ENCODE measurements around the gene MRPL20.

MRPL20 gene

GRCh38 chr1:1364266-1364665 is 42.8 kb downstream of the MRPL20 start:
- Histone ChIP-seq H3K9me3 (ENCODE audit: severe bottlenecking) (no peaks in the 10 kb centered on the region), H3K4me1 (ENCODE audit: insufficient read depth, poor library complexity, severe bottlenecking) (peaks cover 13% of the 10 kb centered on the region), H3K36me3 (ENCODE audit: low read depth) (no peaks in the 10 kb centered on the region), H3K27me3 (ENCODE audit: insufficient read depth, poor library complexity, severe bottlenecking) (no peaks in the 10 kb centered on the region), H3K27ac (ENCODE audit: poor library complexity, severe bottlenecking) (no peak overlapping the region), H3K4me3 (ENCODE audit: severe bottlenecking) (no peak overlapping the region)
- ATAC-seq (ENCODE audit: low read depth) (0 out of 3 replicates have a peak, but pooled peaks have one; percentile 9), DNase-seq (ENCODE audit: low spot score) (no peak)
- TF ChIP-seq CTCF (IDR thresholded peaks at IDR 0.05; ENCODE audit: poor library complexity, severe bottlenecking) = no peak

GRCh38 chr1:1361982-1362423 is 45.1 kb downstream of the MRPL20 start:
- no peak for TF ChIP-seq CTCF (IDR thresholded peaks at IDR 0.05; ENCODE audit: poor library complexity, severe bottlenecking)
- Histone ChIP-seq H3K4me3 (ENCODE audit: severe bottlenecking) (no peak overlapping the region), H3K36me3 (ENCODE audit: low read depth) (no peaks in the 10 kb centered on the region), H3K27me3 (ENCODE audit: insufficient read depth, poor library complexity, severe bottlenecking) (no peaks in the 10 kb centered on the region), H3K4me1 (ENCODE audit: insufficient read depth, poor library complexity, severe bottlenecking) (peaks cover 13% of the 10 kb centered on the region), H3K27ac (ENCODE audit: poor library complexity, severe bottlenecking) (no peak overlapping the region), H3K9me3 (ENCODE audit: severe bottlenecking) (no peaks in the 10 kb centered on the region)
- ATAC-seq (ENCODE audit: low read depth) = no peak
- no peak for DNase-seq (ENCODE audit: low spot score)

- H3K4me3 ChIP-seq (ENCODE audit: severe bottlenecking) = no peak overlapping the region
- ATAC-seq (ENCODE audit: low read depth) = no peak
- DNase-seq (ENCODE audit: low spot score) = no peak
These were observed 45.7 kb downstream of the MRPL20 start for GRCh38 chr1:1361233-1361981.

GRCh38 chr1:1360506-1361169 is 46.5 kb downstream of the MRPL20 start:
- Histone ChIP-seq H3K4me1 (ENCODE audit: insufficient read depth, poor library complexity, severe bottlenecking) (peaks cover 13% of the 10 kb centered on the region), H3K27ac (ENCODE audit: poor library complexity, severe bottlenecking) (peak overlapping the region; percentile 34), H3K27me3 (ENCODE audit: insufficient read depth, poor library complexity, severe bottlenecking) (no peaks in the 10 kb centered on the region), H3K4me3 (ENCODE audit: severe bottlenecking) (no peak overlapping the region), H3K36me3 (ENCODE audit: low read depth) (no peaks in the 10 kb centered on the region), H3K9me3 (ENCODE audit: severe bottlenecking) (no peaks in the 10 kb centered on the region)
- no peak for TF ChIP-seq CTCF (IDR thresholded peaks at IDR 0.05; ENCODE audit: poor library complexity, severe bottlenecking)
- DNase-seq (ENCODE audit: low spot score) (peak; percentile 76), ATAC-seq (ENCODE audit: low read depth) (peak; percentile 73)

More at GRCh38 chr1:1361233-1361981, 45.7 kb downstream of the MRPL20 start:
- H3K27me3 ChIP-seq (ENCODE audit: insufficient read depth, poor library complexity, severe bottlenecking) = no peaks in the 10 kb centered on the region
- H3K9me3 ChIP-seq (ENCODE audit: severe bottlenecking) = no peaks in the 10 kb centered on the region
- peaks cover 13% of the 10 kb centered on the region for H3K4me1 ChIP-seq (ENCODE audit: insufficient read depth, poor library complexity, severe bottlenecking)
- no peak for TF ChIP-seq CTCF (IDR thresholded peaks at IDR 0.05; ENCODE audit: poor library complexity, severe bottlenecking)
- no peak overlapping the region for H3K27ac ChIP-seq (ENCODE audit: poor library complexity, severe bottlenecking)
- H3K36me3 ChIP-seq (ENCODE audit: low read depth) = no peaks in the 10 kb centered on the region
